IMR-90 (cell line): ENCODE data around the gene FNBP1L. TPM values are rescaled to one million over a fixed set of nuclear protein-coding genes. Genes with fewer than 3 reads are reported as not detected.

ENCODE experiments used
- ATAC-seq: fragments of 200-7000 bp; cut with Tn5 transposase; 2 replicates; pipeline ENCODE4 v1.9.1; 2020; ENCODE audit warnings: low read depth, mild to moderate bottlenecking, moderate library complexity
- BruUV-seq: library from RNA; stranded (reverse); fragments of 400-500 nt; replicated peaks from 2 replicates; lab custom pipeline; 2021; lab: Mats Ljungman, UMichigan
- CTCF ChIA-PET: fragments of 300-600 bp; formaldehyde crosslinking; extraction: SDS; loops from one replicate; lab custom pipeline; 2021; ENCODE audit warnings: antibody characterized with exemption; lab: Yijun Ruan, JAX
- POLR2A ChIA-PET: fragments of 300-600 bp; sonication (Branson Sonifier 250); formaldehyde crosslinking; loops from one replicate; lab custom pipeline; 2022; ENCODE audit warnings: antibody characterized with exemption; ENCODE audit not compliant: unreplicated experiment; lab: Charles Lee
- DNase-seq: peaks from one replicate; pipeline ENCODE4 v3.0.0; 2013
- H2AFZ ChIP-seq: replicated peaks from 2 replicates; pipeline ENCODE3; 2013; ENCODE audit warnings: low read length, mild to moderate bottlenecking; ENCODE audit not compliant: poor library complexity
- H2AK5ac ChIP-seq: 2 replicates; pipeline ENCODE4 v1.6.1; 2013; ENCODE audit warnings: low read depth, low read length, inconsistent platforms
- H2AK9ac ChIP-seq: replicated peaks from 2 replicates; pipeline ENCODE3; 2013; ENCODE audit warnings: mild to moderate bottlenecking, low read depth, low read length, moderate library complexity; ENCODE audit not compliant: poor library complexity
- H2BK120ac ChIP-seq: 2 replicates; pipeline ENCODE4 v1.6.1; 2013; ENCODE audit warnings: low read depth, low read length, inconsistent platforms
- H2BK15ac ChIP-seq: 3 replicates; pipeline ENCODE4 v1.6.1; 2013; ENCODE audit warnings: low read depth, low read length, inconsistent platforms
- H2BK20ac ChIP-seq: 2 replicates; pipeline ENCODE4 v1.6.1; 2013; ENCODE audit warnings: low read depth, mild to moderate bottlenecking, inconsistent platforms, low read length, moderate library complexity
- H2BK5ac ChIP-seq: 2 replicates; pipeline ENCODE4 v1.6.1; 2013; ENCODE audit warnings: mild to moderate bottlenecking, low read depth, low read length, inconsistent platforms; ENCODE audit not compliant: poor library complexity, severe bottlenecking
- H3K14ac ChIP-seq: replicated peaks from 2 replicates; pipeline ENCODE4 v1.6.1; 2013; ENCODE audit warnings: low read depth, low read length, inconsistent platforms
- H3K18ac ChIP-seq: 2 replicates; pipeline ENCODE4 v1.6.1; 2013; ENCODE audit warnings: low read depth, low read length, control low read depth
- H3K23ac ChIP-seq: 2 replicates; pipeline ENCODE4 v1.6.1; 2013; ENCODE audit warnings: low read depth, low read length, inconsistent platforms
- H3K27ac ChIP-seq: 2 replicates; pipeline ENCODE4 v1.5.1; 2013; ENCODE audit warnings: mild to moderate bottlenecking, control low read depth, low read length; ENCODE audit not compliant: insufficient read depth
- H3K27me3 ChIP-seq: 2 replicates; pipeline ENCODE4 v1.6.1; 2013; ENCODE audit warnings: low read length; ENCODE audit not compliant: control insufficient read depth, insufficient read depth
- H3K36me3 ChIP-seq: 2 replicates; pipeline ENCODE4 v1.6.1; 2013; ENCODE audit warnings: low read length, mixed read lengths; ENCODE audit not compliant: control insufficient read depth, insufficient read depth
- H3K4ac ChIP-seq: 2 replicates; pipeline ENCODE4 v1.6.1; 2013; ENCODE audit warnings: low read depth, low read length, inconsistent platforms
- H3K4me1 ChIP-seq: 2 replicates; pipeline ENCODE4 v1.6.1; 2013; ENCODE audit warnings: low read length, mixed read lengths; ENCODE audit not compliant: control insufficient read depth, insufficient read depth
- H3K4me2 ChIP-seq: 2 replicates; pipeline ENCODE4 v1.6.1; 2013; ENCODE audit warnings: low read depth, mild to moderate bottlenecking, control low read depth, low read length, moderate library complexity
- H3K4me3 ChIP-seq: 2 replicates; pipeline ENCODE4 v1.5.1; 2013; ENCODE audit warnings: low read depth, mild to moderate bottlenecking, control low read depth, low read length, moderate library complexity; ENCODE audit not compliant: insufficient read depth
- H3K56ac ChIP-seq: 2 replicates; pipeline ENCODE4 v1.6.1; 2013; ENCODE audit warnings: low read length, inconsistent platforms; ENCODE audit not compliant: insufficient read depth; ENCODE audit errors: extremely low read depth
- H3K79me1 ChIP-seq, 2 experiments: 2 replicates each; pipeline ENCODE4 v1.6.1; 2013; ENCODE audit warnings: low read length in 2 of 2, inconsistent platforms in 1 of 2, low read depth in 1 of 2
- H3K9ac ChIP-seq: 2 replicates; pipeline ENCODE4 v1.6.1; 2013; ENCODE audit warnings: low read depth, low read length, control low read depth
- H3K9me1 ChIP-seq: 2 replicates; pipeline ENCODE4 v1.6.1; 2013; ENCODE audit warnings: low read length, inconsistent platforms; ENCODE audit not compliant: insufficient read depth
- H3K9me3 ChIP-seq: 2 replicates; pipeline ENCODE4 v1.6.1; 2013; ENCODE audit warnings: low read length; ENCODE audit not compliant: control insufficient read depth, insufficient read depth
- H4K20me1 ChIP-seq: 2 replicates; pipeline ENCODE4 v1.6.1; 2013; ENCODE audit warnings: low read length, inconsistent platforms; ENCODE audit not compliant: insufficient read depth
- H4K5ac ChIP-seq: 2 replicates; pipeline ENCODE4 v1.6.1; 2013; ENCODE audit warnings: mild to moderate bottlenecking, low read depth, low read length, control low read depth
- H4K8ac ChIP-seq, 2 experiments: 2 replicates each; pipeline ENCODE4 v1.6.1; 2013; ENCODE audit warnings: low read depth in 2 of 2, low read length in 2 of 2, control low read depth in 1 of 2, inconsistent platforms in 1 of 2
- H4K91ac ChIP-seq: 2 replicates; pipeline ENCODE4 v1.6.1; 2013; ENCODE audit warnings: low read depth, low read length, inconsistent platforms; ENCODE audit not compliant: insufficient read depth
- CEBPB ChIP-seq: IDR thresholded peaks from 2 replicates; pipeline ENCODE4 v1.6.1; 2012; ENCODE audit warnings: low read depth, low read length, improper control_type of control experiment
- FOS ChIP-seq: fragments of 150-350 bp; IDR thresholded peaks from 2 replicates; pipeline ENCODE4 v1.6.1; 2016; ENCODE audit warnings: low read depth, low read length
- WGBS, 2 experiments: methylation state at CpG; one replicate each; pipeline versions ENCODE4 v1.1.5 to v1.1.7; 2013; ENCODE audit warnings: missing lambda C conversion rate in 2 of 2; ENCODE audit not compliant: insufficient read length in 1 of 2; ENCODE audit errors: extremely low coverage in 2 of 2; 5-methylcytosine and 5-hydroxymethylcytosine counted together
- dilution Hi-C: fragments of 300-500 bp; cut with HindIII; formaldehyde crosslinking; loops from one replicate; pipeline ENCODE4 v1.14.3; 2018; ENCODE audit warnings: low sequenced_read_pairs; ENCODE audit not compliant: unreplicated experiment
- in situ Hi-C: fragments of 300-500 bp; cut with MboI; formaldehyde crosslinking; loops from 3 replicates; pipeline ENCODE4 v1.14.3; 2019; ENCODE audit warnings: low sequenced_read_pairs, inconsistent platforms, mixed read lengths
- intact Hi-C: fragments of 100-400 bp; cut with micrococcal nuclease; formaldehyde crosslinking; loops from 2 replicates; pipeline ENCODE4 v1.10.0; 2022
- polyA plus RNA-seq, 3 experiments: library from polyadenylated mRNA; depleted of rRNA; stranded (reverse); fragments of >200 nt; gene quantifications; 2 replicates each; pipeline ENCODE4 v1.2.3, GENCODE V29; 2012; ENCODE audit warnings: low replicate concordance in 1 of 3
- total RNA-seq: library from RNA; depleted of rRNA; stranded (reverse); fragments of >200 nt; gene quantifications from 2 replicates; pipeline ENCODE4 v1.2.3, GENCODE V29; 2012

FNBP1L gene
- total and polyA plus RNA-seq, 2 of the 4 experiments (the other 2 are of a cell fraction) = 9.3 to 15.2 TPM

- Histone ChIP-seq H3K4ac (0 out of 2 replicates have a peak overlapping the region, but pooled peaks have one; percentile 2), H2BK120ac (no peak overlapping the region), H3K4me3 (no peak overlapping the region), H3K56ac (no peak overlapping the region), H2AK9ac (no peak overlapping the region), H4K5ac (no peak overlapping the region), H3K4me1 (peaks cover 10% of the 10 kb centered on the region), H3K23ac (no peak overlapping the region), H3K9ac (no peak overlapping the region), H2BK20ac (peak overlapping the region; percentile 1; the same call in 1 of the 2 replicates), H2AFZ (no peak overlapping the region), H3K36me3 (peaks cover 36% of the 10 kb centered on the region), H3K18ac (no peak overlapping the region), H3K14ac (no peak overlapping the region), H3K9me1 (peaks cover 17% of the 10 kb centered on the region), H3K27me3 (no peaks in the 10 kb centered on the region), H3K4me2 (no peak overlapping the region), H4K8ac (peak overlapping the region in 1 of 2 experiments; percentile 1; a peak in 1 of 4 replicates), H2AK5ac (peak overlapping the region; percentile 38; the same call in 1 of the 2 replicates), H2BK15ac (no peak overlapping the region), H3K9me3 (no peaks in the 10 kb centered on the region), H3K27ac (peak overlapping the region; percentile 63; the same call in 1 of the 2 replicates), H4K91ac (0 out of 2 replicates have a peak overlapping the region, but pooled peaks have one; percentile 11), H3K79me1 (peaks cover 14 to 63% of the 10 kb centered on the region in 2 experiments), H2BK5ac (peak overlapping the region; percentile 15), H4K20me1 (peaks cover 26% of the 10 kb centered on the region)
- WGBS, 2 experiments = 100% methylated on average over 1 of the region's 10 CpGs; no CpG with 5 or more reads in 1 of the 2 experiments
- intact Hi-C loops = no loop called here
- no TSS peak for BruUV-seq
- TF ChIP-seq FOS (no peak), CEBPB (peak; percentile 62)
- ChIA-PET POLR2A (no interaction called here), CTCF (no interaction called here)
- ATAC-seq = no peak
- in situ Hi-C loops = loop anchor here (25.0 kb wide), 1 partner anchor 104 kb away; no protein-coding TSS in a partner anchor
- dilution Hi-C loops = no loop called here
- no peak for DNase-seq
These were observed 118.3 kb downstream of the FNBP1L start for GRCh38 chr1:93566227-93566626.
